K562 (cell line): Measurements from ENCODE around the gene CDH3. TPM values are rescaled to one million over a fixed set of nuclear protein-coding genes. Genes with fewer than 3 reads are reported as not detected.

ENCODE experiments used
- ATAC-seq: fragments of 200-7000 bp; cut with Tn5 transposase; 3 replicates; pipeline ENCODE4 v1.9.1; 2020; ENCODE audit warnings: moderate library complexity
- BruUV-seq: library from RNA; stranded (reverse); fragments of 400-500 nt; replicated peaks from 2 replicates; lab custom pipeline; 2021; lab: Mats Ljungman, UMichigan
- CTCF ChIA-PET: fragments of 300-600 bp; formaldehyde crosslinking; extraction: SDS; loops from one replicate; lab custom pipeline; 2021; ENCODE audit warnings: low intra/inter-chr PET ratio; lab: Yijun Ruan, JAX
- POLR2A ChIA-PET: fragments of 300-600, 350-650 bp; sonication (Branson Sonifier 250); formaldehyde crosslinking; extraction: SDS; loops from one replicate; lab custom pipeline; 2021; ENCODE audit warnings: antibody characterized with exemption, inconsistent platforms; lab: Yijun Ruan, JAX
- DNase-seq, 4 experiments: peaks; one replicate each; pipeline versions ENCODE4 v3.0.0 to v3.0.0-alpha.2; 2011 to 2018; ENCODE audit warnings: low spot score in 3 of 4, mixed read lengths in 3 of 4; ENCODE audit errors: extremely low read depth in 1 of 4
- FAIRE-seq: peaks from 2 replicates; lab custom pipeline; 2011; peaks lifted over from hg19 to GRCh38; lab: Jason Lieb, UNC
- H2AFZ ChIP-seq: 2 replicates; pipeline ENCODE4 v1.6.0; 2011; ENCODE audit warnings: low read depth, low read length, control low read depth, inconsistent platforms
- H3K27ac ChIP-seq: fragments of 200-600 bp; 3 replicates; pipeline ENCODE4 v1.8.0; 2011; ENCODE audit warnings: low read depth, mild to moderate bottlenecking, control low read depth, inconsistent platforms, low read length, moderate library complexity, mixed read lengths; ENCODE audit errors: extremely low read depth
- H3K27me3 ChIP-seq, 2 experiments: fragments of 300-600 bp in 1 of 2; 2 replicates in 1 of 2; 3 replicates in 1 of 2; pipeline versions ENCODE4 v1.6.0 to v1.8.0; 2011; ENCODE audit warnings: inconsistent platforms in 2 of 2, low read length in 2 of 2, mild to moderate bottlenecking in 1 of 2, mixed read lengths in 1 of 2, moderate library complexity in 1 of 2; ENCODE audit not compliant: control insufficient read depth in 2 of 2, insufficient read depth in 2 of 2
- H3K36me3 ChIP-seq: fragments of 300-600 bp; 3 replicates; pipeline ENCODE4 v1.8.0; 2011; ENCODE audit warnings: mild to moderate bottlenecking, low read length, inconsistent platforms; ENCODE audit not compliant: control insufficient read depth, insufficient read depth
- H3K4me1 ChIP-seq, 2 experiments: fragments of 200-600 bp in 1 of 2; replicated peaks in 1 of 2; 2 replicates in 1 of 2; 3 replicates in 1 of 2; pipeline versions ENCODE4 v1.5.1 to v1.8.0; 2011; ENCODE audit warnings: inconsistent platforms in 2 of 2, low read length in 2 of 2, mild to moderate bottlenecking in 1 of 2, mixed read lengths in 1 of 2, moderate library complexity in 1 of 2; ENCODE audit not compliant: control insufficient read depth in 2 of 2, insufficient read depth in 2 of 2
- H3K4me2 ChIP-seq: 2 replicates; pipeline ENCODE4 v1.6.1; 2011; ENCODE audit warnings: low read length, control low read depth, inconsistent platforms, mixed read lengths; ENCODE audit not compliant: insufficient read depth
- H3K4me3 ChIP-seq: fragments of 200-600 bp; sonication (generic), shearing (Covaris generic); 2 replicates; pipeline ENCODE4 v1.5.1; 2016; ENCODE audit warnings: control low read depth, inconsistent platforms
- H3K79me2 ChIP-seq: fragments of 200-600 bp; 3 replicates; pipeline ENCODE4 v1.8.0; 2011; ENCODE audit warnings: low read length, inconsistent platforms; ENCODE audit not compliant: control insufficient read depth, insufficient read depth
- H3K9ac ChIP-seq, 2 experiments: 2 replicates each; pipeline versions ENCODE4 v1.6.0 to v1.6.1; 2011; ENCODE audit warnings: low read depth in 2 of 2, low read length in 2 of 2, control low read depth in 1 of 2, inconsistent platforms in 1 of 2, mild to moderate bottlenecking in 1 of 2, mixed read lengths in 1 of 2; ENCODE audit not compliant: insufficient read depth in 1 of 2
- H3K9me1 ChIP-seq: one replicate; pipeline ENCODE4 v1.6.0; 2011; ENCODE audit warnings: inconsistent platforms, mild to moderate bottlenecking, low read length, moderate library complexity; ENCODE audit not compliant: control insufficient read depth, insufficient read depth
- H3K9me3 ChIP-seq: replicated peaks from 2 replicates; pipeline ENCODE4 v1.5.1; 2011; ENCODE audit warnings: low read depth, low read length, inconsistent platforms; ENCODE audit not compliant: control insufficient read depth, insufficient read depth
- H4K20me1 ChIP-seq: replicated peaks from 2 replicates; pipeline ENCODE4 v1.6.1; 2011; ENCODE audit warnings: low read length, inconsistent platforms, mixed read lengths; ENCODE audit not compliant: control insufficient read depth, insufficient read depth
- BRCA1 ChIP-seq, 2 experiments: fragments of 450-650 bp in 1 of 2; sonication (generic) in 1 of 2; formaldehyde crosslinking in 1 of 2; IDR thresholded peaks; 2 replicates each; pipeline versions ENCODE4 v1.5.0 to v1.6.1; 2017 to 2020; ENCODE audit warnings: mild to moderate bottlenecking in 1 of 2, missing genetic modification reagents in 1 of 2
- CREB5 ChIP-seq: fragments of 250-450 bp; sonication (Bioruptor Pico); IDR thresholded peaks from 2 replicates; pipeline ENCODE4 v1.5.0; 2020; ENCODE audit warnings: mild to moderate bottlenecking
- KAT7 ChIP-seq: sonication (generic); formaldehyde crosslinking; IDR thresholded peaks from 2 replicates; pipeline ENCODE4 v1.8.0; 2022; ENCODE audit warnings: missing genetic modification reagents, mild to moderate bottlenecking, borderline replicate concordance
- RBM25 ChIP-seq: fragments of 200-400 bp; formaldehyde crosslinking; IDR thresholded peaks from 2 replicates; pipeline ENCODE4 v1.6.1; 2018; ENCODE audit warnings: low read length, low read depth, moderate library complexity; ENCODE audit not compliant: severe bottlenecking
- ZBTB49 ChIP-seq: sonication (generic); formaldehyde crosslinking; IDR thresholded peaks from 2 replicates; pipeline ENCODE4 v1.8.0; 2022; ENCODE audit warnings: missing genetic modification reagents, mild to moderate bottlenecking, borderline replicate concordance
- ZNF121 ChIP-seq: sonication (generic); formaldehyde crosslinking; conservative IDR thresholded peaks from 2 replicates; pipeline ENCODE4 v1.8.0; 2022; ENCODE audit warnings: missing genetic modification reagents
- ZNF407 ChIP-seq: fragments of 450-650 bp; IDR thresholded peaks from 2 replicates; pipeline ENCODE4 v1.6.1; 2016; ENCODE audit warnings: low read depth
- ZNF507 ChIP-seq: conservative IDR thresholded peaks from 2 replicates; pipeline ENCODE4 v1.6.1; 2017; ENCODE audit warnings: missing genetic modification characterization, missing compliant biosample characterization
- WGBS: fragments of 100-300 bp; shearing (Covaris generic); methylation state at CpG from one replicate; pipeline ENCODE4 v1.1.6; 2016; ENCODE audit warnings: low coverage, mixed read lengths; ENCODE audit not compliant: insufficient coverage; ENCODE audit errors: missing lambda C conversion rate; 5-methylcytosine and 5-hydroxymethylcytosine counted together
- in situ Hi-C: fragments of 300-500 bp; cut with MboI; formaldehyde crosslinking; loops from 4 replicates; pipeline ENCODE4 v1.15.0; 2018; ENCODE audit warnings: inconsistent platforms, mixed read lengths
- intact Hi-C: fragments of 100-400 bp; cut with micrococcal nuclease; formaldehyde crosslinking; loops from 2 replicates; pipeline ENCODE4 v1.14.2; 2022
- polyA plus RNA-seq, 8 experiments: library from polyadenylated mRNA; depleted of rRNA in 4 of 8; stranded (reverse) in 5 of 8; unstranded in 3 of 8; fragments of >200 nt; fragmentation: Nextera tagmentation in 2 of 8; fragmentation: Illumina TruSeq in 1 of 8; extraction: Ambion mirVana in 2 of 8; extraction: Trizol in 1 of 8; gene quantifications; 2 replicates each; pipeline versions ENCODE4 v1.2.1 to v1.2.3, GENCODE V29; 2011 to 2014; ENCODE audit warnings: inconsistent platforms in 1 of 8, missing spikeins in 1 of 8
- total RNA-seq, 7 experiments: library from RNA; depleted of rRNA in 6 of 7; stranded (reverse); fragments of >200 nt in 6 of 7; fragmentation: Illumina TruSeq in 2 of 7; extraction: Trizol in 2 of 7; gene quantifications; 2 replicates each; pipeline versions ENCODE4 v1.2.1 to v1.2.3, GENCODE V29; 2011 to 2021; ENCODE audit warnings: low replicate concordance in 1 of 7

The CDH3 gene
- total and polyA plus RNA-seq, 9 of the 15 experiments (the other 6 are each of a cell fraction or from before 2014, with no cell fraction given), result 0.06 to 0.09 TPM; not detected in 7

- intact Hi-C loops, result no loop called here
- no peak for FAIRE-seq
Measured at GRCh38 chr16:68608330-68608729, 36.8 kb upstream of the CDH3 start.

More at GRCh38 chr16:68608330-68608729, 36.8 kb upstream of the CDH3 start:
- no peak overlapping the region for H3K27ac ChIP-seq
- CTCF ChIA-PET, result no interaction called here
- peak; percentile 3 for TF ChIP-seq RBM25
- TF ChIP-seq KAT7, result no peak
- TF ChIP-seq CREB5, result no peak
- TF ChIP-seq ZNF407, result no peak
- peak; percentile 88 for TF ChIP-seq ZNF121 (CRISPR knock-in tag)
- TF ChIP-seq ZBTB49, result no peak
- TF ChIP-seq BRCA1 (IDR thresholded peaks at IDR 0.05), result no peak
- no peak for TF ChIP-seq BRCA1 (CRISPR knock-in tag; IDR thresholded peaks at IDR 0.05)
- no peak for TF ChIP-seq ZNF507 (tag)
- H3K9ac ChIP-seq, result no peak overlapping the region
- H4K20me1 ChIP-seq, result no peaks in the 10 kb centered on the region
- H3K27me3 ChIP-seq, result peaks cover 0 to 9% of the 10 kb centered on the region in 2 experiments; a peak in 2 of 5 replicates
- no peak overlapping the region for H3K4me2 ChIP-seq
- no peaks in the 10 kb centered on the region for H3K9me3 ChIP-seq
- no peaks in the 10 kb centered on the region for H3K79me2 ChIP-seq
- 0% methylated on average over 2 of the region's 2 CpGs for WGBS
- H2AFZ ChIP-seq, result no peak overlapping the region
- DNase-seq, result no peak
- in situ Hi-C loops, result no loop called here
- no TSS peak for BruUV-seq
- H3K9me1 ChIP-seq, result no peaks in the 10 kb centered on the region
- POLR2A ChIA-PET, result no interaction called here
- no peaks in the 10 kb centered on the region for H3K36me3 ChIP-seq
- no peaks in the 10 kb centered on the region for H3K4me1 ChIP-seq
- ATAC-seq, result no peak
- H3K4me3 ChIP-seq, result no peak overlapping the region
